GM18870 (cell line): Measurements from ENCODE around the gene ELOB.

Experiments
- ATAC-seq: cut with Tn5 transposase; IDR thresholded peaks from one replicate; pipeline ENCODE4 v1.9.1; 2021; ENCODE audit warnings: moderate library complexity; ENCODE audit not compliant: unreplicated experiment

Gene ELOB

GRCh38 chr16:2769675-2770056 lies 7.4 kb downstream of the ELOB start:
- ATAC-seq: no peak

- no peak for ATAC-seq
Observed at GRCh38 chr16:2769100-2769529, 8.0 kb downstream of the ELOB start.

GRCh38 chr16:2768403-2769089 lies 8.5 kb downstream of the ELOB start:
- ATAC-seq: no peak

- ATAC-seq: no peak
Observed at GRCh38 chr16:2767891-2768290, 9.2 kb downstream of the ELOB start.

GRCh38 chr16:2767140-2767731 lies 9.8 kb downstream of the ELOB start:
- ATAC-seq: no peak

GRCh38 chr16:2766430-2767139 lies 10.5 kb downstream of the ELOB start:
- ATAC-seq: no peak

- no peak for ATAC-seq
Observed at GRCh38 chr16:2765462-2766404, 11.3 kb downstream of the ELOB start.

- no peak for ATAC-seq
Observed at GRCh38 chr16:2764718-2765117, 12.4 kb downstream of the ELOB start.

- ATAC-seq: no peak
Observed at GRCh38 chr16:2763173-2763572, 13.9 kb downstream of the ELOB start.

- no peak for ATAC-seq
Observed at GRCh38 chr16:2762711-2763110, 14.4 kb downstream of the ELOB start.

- ATAC-seq: no peak
Observed at GRCh38 chr16:2761886-2762583, 15.0 kb downstream of the ELOB start.

GRCh38 chr16:2761472-2761871 lies 15.6 kb downstream of the ELOB start:
- no peak for ATAC-seq

GRCh38 chr16:2757344-2757743 lies 19.7 kb downstream of the ELOB start:
- ATAC-seq: no peak

GRCh38 chr16:2756288-2757015 lies 20.6 kb downstream of the ELOB start:
- ATAC-seq: no peak

GRCh38 chr16:2755158-2755557 lies 21.9 kb downstream of the ELOB start:
- no peak for ATAC-seq

- no peak for ATAC-seq
Observed at GRCh38 chr16:2753733-2754020, 23.4 kb downstream of the ELOB start.

- ATAC-seq: no peak
Observed at GRCh38 chr16:2752850-2753732, 24.0 kb downstream of the ELOB start.

- ATAC-seq: peak; percentile 78
Observed at GRCh38 chr16:2752035-2752849, 24.8 kb downstream of the ELOB start, which contains the start of gene SRRM2. Gene SRRM2, plus strand, starts transcription at chr16:2752638. Its CDS starts 3,727 bp downstream, at chr16:2756365.
